Measurements from ENCODE around the gene ATG101.

ATG101 gene

DNA sequence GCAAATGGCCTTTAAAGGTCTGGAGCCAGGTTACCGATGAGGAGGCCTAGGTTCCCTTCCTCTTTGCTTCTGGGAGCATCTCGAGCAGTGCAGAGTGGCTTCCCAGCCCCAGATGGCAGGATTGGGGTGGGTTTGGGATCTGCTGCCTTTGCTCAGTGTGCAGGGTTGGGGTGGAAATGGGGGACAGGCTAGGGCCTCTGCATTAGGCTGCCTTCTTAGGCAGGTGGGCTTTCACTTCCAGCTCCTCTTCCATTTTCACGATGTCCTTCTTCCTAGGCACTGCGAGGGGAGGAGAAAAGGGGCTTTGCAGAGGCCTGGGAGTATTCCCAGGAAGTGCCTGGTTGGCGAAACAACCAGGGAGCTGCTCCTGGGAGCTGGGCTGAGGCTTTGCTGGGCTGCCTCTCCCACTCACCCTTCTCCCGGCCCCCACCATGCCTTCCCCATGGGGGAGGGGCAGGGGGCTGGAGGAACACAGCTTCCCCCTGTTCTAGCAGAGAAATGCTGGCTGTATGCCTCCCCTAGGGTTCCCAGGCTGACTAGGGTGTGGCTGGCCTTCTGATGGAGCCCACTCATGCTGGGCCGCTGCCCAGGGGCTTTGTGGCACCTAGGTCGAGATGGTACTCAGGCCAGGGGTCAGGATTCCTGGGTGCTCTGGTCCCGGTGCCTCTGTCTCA, 16.1 kb upstream of the ATG101 start:
- TF ChIP-seq, protein P1, sequence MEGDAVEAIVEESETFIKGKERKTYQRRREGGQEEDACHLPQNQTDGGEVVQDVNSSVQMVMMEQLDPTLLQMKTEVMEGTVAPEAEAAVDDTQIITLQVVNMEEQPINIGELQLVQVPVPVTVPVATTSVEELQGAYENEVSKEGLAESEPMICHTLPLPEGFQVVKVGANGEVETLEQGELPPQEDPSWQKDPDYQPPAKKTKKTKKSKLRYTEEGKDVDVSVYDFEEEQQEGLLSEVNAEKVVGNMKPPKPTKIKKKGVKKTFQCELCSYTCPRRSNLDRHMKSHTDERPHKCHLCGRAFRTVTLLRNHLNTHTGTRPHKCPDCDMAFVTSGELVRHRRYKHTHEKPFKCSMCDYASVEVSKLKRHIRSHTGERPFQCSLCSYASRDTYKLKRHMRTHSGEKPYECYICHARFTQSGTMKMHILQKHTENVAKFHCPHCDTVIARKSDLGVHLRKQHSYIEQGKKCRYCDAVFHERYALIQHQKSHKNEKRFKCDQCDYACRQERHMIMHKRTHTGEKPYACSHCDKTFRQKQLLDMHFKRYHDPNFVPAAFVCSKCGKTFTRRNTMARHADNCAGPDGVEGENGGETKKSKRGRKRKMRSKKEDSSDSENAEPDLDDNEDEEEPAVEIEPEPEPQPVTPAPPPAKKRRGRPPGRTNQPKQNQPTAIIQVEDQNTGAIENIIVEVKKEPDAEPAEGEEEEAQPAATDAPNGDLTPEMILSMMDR (IDR thresholded peaks at IDR 0.05; ENCODE audit: low read depth, low read length), result no peak
- DNase-seq (ENCODE audit: low read depth in 2 of 2), result peak in 1 of 2 donors; percentile 79
- H3K4me3 ChIP-seq (replicated peaks in 1 of 2; ENCODE audit: low read depth in 2 of 2, low read length in 2 of 2), result no peak overlapping the region

DNA sequence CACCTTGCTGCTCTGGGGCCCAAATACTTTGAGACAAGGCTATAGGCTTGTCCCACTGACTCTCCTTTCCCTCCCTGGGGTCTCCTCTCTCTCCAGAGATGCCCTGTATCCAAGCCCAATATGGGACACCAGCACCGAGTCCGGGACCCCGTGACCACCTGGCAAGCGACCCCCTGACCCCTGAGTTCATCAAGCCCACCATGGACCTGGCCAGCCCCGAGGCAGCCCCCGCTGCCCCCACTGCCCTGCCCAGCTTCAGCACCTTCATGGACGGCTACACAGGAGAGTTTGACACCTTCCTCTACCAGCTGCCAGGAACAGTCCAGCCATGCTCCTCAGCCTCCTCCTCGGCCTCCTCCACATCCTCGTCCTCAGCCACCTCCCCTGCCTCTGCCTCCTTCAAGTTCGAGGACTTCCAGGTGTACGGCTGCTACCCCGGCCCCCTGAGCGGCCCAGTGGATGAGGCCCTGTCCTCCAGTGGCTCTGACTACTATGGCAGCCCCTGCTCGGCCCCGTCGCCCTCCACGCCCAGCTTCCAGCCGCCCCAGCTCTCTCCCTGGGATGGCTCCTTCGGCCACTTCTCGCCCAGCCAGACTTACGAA, 15.4 kb upstream of the ATG101 start:
- peak in 1 of 2 donors; percentile 77 for DNase-seq (ENCODE audit: low read depth in 2 of 2)
- TF ChIP-seq, protein P1 (IDR thresholded peaks at IDR 0.05; ENCODE audit: low read depth, low read length), result no peak
- H3K4me3 ChIP-seq (replicated peaks in 1 of 2; ENCODE audit: low read depth in 2 of 2, low read length in 2 of 2), result no peak overlapping the region

DNA sequence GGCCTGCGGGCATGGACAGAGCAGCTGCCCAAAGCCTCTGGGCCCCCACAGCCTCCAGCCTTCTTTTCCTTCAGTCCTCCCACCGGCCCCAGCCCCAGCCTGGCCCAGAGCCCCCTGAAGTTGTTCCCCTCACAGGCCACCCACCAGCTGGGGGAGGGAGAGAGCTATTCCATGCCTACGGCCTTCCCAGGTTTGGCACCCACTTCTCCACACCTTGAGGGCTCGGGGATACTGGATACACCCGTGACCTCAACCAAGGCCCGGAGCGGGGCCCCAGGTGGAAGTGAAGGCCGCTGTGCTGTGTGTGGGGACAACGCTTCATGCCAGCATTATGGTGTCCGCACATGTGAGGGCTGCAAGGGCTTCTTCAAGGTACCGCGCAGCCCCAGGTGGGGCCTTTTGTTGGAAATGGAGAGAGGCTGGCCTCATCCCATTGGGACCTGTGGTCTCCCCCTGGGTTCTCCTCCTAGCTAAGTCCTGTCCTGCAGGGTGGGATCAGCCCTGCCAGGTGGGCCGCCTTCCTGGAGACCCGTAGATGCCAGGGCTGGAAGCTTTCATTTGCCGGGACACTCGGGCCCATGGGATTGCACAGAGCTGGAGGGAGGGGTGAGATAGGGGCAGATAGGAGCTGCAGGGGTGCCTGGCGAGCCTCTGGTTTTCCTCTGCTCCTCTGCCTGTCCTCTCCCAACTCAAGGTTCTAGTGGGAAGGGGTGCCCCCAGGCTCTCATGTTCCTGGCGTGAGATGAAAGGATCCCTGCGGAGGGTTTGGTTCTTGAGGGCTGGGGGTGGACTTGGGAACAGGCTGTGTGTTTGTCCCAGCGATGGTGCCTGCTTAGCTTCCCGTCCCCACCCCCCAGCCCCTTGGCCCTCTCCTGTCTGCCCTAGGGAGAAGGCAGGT, 14.7 kb upstream of the ATG101 start:
- DNase-seq (ENCODE audit: low read depth in 2 of 2), result peak in 1 of 2 donors; percentile 72
- no peak overlapping the region for H3K4me3 ChIP-seq (replicated peaks in 1 of 2; ENCODE audit: low read depth in 2 of 2, low read length in 2 of 2)
- TF ChIP-seq, protein P1 (IDR thresholded peaks at IDR 0.05; ENCODE audit: low read depth, low read length), result no peak

DNA sequence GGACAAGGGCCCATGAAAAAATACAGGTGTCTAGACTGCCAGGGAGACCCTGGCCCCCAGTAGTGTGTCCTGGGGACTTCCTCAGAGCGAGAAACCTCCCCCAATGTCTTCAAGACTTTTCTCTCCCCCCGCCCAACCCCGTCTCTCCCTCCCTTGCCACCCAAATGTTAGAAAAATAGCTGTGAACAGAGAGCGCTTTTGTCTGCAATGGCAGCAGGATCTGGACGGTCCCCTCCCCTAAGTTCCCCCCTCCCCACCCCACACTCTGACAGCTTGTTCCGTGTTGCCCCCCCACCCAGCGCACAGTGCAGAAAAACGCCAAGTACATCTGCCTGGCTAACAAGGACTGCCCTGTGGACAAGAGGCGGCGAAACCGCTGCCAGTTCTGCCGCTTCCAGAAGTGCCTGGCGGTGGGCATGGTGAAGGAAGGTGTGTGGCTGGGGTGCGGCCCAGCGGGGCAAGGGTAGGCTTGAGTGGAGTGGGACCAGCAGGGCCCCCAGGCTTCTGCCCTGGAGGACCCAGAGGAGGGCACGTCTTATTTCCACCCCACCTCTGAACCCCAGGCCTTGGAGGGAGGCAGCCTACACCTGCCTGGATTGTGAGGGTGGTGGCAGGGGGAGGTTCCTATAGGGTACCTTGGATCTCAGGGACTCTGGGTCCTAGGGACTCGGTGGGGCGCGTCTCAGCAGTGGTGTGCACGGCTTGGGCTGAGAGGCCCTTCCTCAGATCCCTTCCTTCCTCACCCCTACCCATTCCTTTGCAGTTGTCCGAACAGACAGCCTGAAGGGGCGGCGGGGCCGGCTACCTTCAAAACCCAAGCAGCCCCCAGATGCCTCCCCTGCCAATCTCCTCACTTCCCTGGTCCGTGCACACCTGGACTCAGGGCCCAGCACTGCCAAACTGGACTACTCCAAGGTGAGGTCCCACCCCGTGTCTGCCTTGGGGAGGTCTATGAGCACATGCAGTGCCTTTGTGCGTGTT, 13.8 kb upstream of the ATG101 start:
- no peak overlapping the region for H3K4me3 ChIP-seq (replicated peaks in 1 of 2; ENCODE audit: low read depth in 2 of 2, low read length in 2 of 2)
- DNase-seq (ENCODE audit: low read depth in 2 of 2), result peak in 1 of 2 donors; percentile 77
- TF ChIP-seq, protein P1 (IDR thresholded peaks at IDR 0.05; ENCODE audit: low read depth, low read length), result no peak

DNA sequence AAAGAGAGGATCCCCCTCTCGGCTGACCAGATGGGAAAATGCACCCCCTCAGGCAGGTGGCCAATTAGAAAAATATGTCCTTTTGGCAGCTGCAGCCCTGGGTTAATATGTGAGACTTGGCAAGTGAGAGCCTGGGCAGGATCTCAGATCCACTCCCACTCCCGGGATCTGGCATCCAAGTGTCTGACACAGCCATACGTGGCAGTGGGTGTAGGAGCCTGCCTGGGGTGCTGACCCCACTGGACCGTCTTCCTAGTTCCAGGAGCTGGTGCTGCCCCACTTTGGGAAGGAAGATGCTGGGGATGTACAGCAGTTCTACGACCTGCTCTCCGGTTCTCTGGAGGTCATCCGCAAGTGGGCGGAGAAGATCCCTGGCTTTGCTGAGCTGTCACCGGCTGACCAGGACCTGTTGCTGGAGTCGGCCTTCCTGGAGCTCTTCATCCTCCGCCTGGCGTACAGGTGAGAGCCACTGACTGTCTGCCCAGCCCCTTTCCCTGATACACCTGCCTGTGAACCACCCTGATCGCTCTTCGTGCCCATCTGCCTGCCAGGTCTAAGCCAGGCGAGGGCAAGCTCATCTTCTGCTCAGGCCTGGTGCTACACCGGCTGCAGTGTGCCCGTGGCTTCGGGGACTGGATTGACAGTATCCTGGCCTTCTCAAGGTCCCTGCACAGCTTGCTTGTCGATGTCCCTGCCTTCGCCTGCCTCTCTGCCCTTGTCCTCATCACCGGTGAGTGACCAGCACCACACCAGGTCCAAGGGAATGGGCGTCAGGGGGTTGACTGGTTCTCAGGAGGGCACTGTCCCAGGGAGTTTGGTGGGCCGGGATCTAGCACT, 12.8 kb upstream of the ATG101 start:
- TF ChIP-seq, protein P1 (IDR thresholded peaks at IDR 0.05; ENCODE audit: low read depth, low read length), result no peak
- H3K4me3 ChIP-seq (replicated peaks in 1 of 2; ENCODE audit: low read depth in 2 of 2, low read length in 2 of 2), result no peak overlapping the region
- DNase-seq (ENCODE audit: low read depth in 2 of 2), result peak in 1 of 2 donors; percentile 75

Data from cardiac fibroblast (primary cell).